ENCODE data around the gene RAB28.

The RAB28 gene

GRCh38 chr4:13368217-13368616 is 115.9 kb downstream of the RAB28 start:
- no peak for DNase-seq (ENCODE audit: low spot score)

GRCh38 chr4:13367691-13368090 is 116.4 kb downstream of the RAB28 start:
- DNase-seq (ENCODE audit: low spot score), result no peak

- DNase-seq (ENCODE audit: low spot score), result no peak
Observed at GRCh38 chr4:13367244-13367643, 116.9 kb downstream of the RAB28 start.

GRCh38 chr4:13365195-13365594 is 118.9 kb downstream of the RAB28 start:
- DNase-seq (ENCODE audit: low spot score), result no peak

- DNase-seq (ENCODE audit: low spot score), result no peak
Observed at GRCh38 chr4:13364653-13365052, 119.5 kb downstream of the RAB28 start.

- no peak for DNase-seq (ENCODE audit: low spot score)
Observed at GRCh38 chr4:13364172-13364571, 120.0 kb downstream of the RAB28 start.

DNA sequence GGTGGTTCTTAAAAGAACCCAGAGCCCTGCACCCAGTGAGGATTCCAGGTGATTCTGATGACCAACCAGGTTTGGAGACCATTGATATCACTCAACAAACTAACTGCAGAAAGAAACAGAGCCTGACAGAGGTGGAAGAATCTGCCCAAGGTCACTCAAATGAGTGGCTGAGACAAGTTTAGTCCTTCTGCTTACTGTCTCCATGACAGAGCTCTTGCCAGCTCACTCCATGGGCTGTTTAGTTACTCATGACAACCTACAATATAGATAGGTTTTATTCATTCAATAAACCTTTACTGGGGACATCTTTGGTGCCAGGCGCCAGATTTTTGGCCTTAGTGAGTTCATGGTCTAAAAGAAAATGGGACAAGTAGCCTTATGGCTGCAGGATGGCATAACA is 124.3 kb downstream of the RAB28 start:
- no peak for DNase-seq (ENCODE audit: low spot score)

DNA sequence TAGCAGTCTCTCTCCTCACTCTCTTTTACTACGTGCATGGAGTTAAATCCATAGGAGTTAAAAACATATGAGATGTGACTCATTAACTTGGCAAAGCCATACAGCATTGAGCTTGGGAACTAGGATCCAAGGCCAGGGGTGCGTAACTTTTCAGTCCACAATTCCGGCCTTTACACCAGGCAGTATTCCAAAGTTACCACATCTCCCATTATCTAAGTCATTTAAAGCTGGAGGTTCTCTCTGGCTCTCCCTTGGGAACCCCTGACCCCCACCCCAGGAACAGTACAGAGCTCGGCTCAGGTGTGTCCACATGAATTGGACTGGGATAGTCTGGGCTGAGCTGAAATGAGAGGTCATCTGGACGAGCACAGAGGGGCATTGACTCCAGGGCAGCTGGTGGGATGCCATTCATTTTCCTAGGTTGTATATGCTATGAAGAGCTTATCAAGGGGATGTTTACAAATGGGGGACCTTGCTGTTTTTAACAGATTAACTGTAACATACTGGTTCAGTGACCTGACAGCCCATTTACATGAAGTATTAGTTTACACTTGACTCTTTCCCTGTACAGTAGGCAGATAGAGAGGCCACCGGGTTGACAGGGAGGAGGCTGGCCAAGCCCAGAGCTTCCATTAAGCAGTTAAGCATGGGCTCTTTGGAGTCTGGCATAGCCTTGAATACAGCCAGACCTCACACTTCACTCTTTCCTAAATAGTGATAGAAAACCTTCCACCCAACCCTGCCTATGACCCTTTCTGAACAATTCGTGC is 128.8 kb downstream of the RAB28 start:
- no peak for DNase-seq (ENCODE audit: low spot score)

DNA sequence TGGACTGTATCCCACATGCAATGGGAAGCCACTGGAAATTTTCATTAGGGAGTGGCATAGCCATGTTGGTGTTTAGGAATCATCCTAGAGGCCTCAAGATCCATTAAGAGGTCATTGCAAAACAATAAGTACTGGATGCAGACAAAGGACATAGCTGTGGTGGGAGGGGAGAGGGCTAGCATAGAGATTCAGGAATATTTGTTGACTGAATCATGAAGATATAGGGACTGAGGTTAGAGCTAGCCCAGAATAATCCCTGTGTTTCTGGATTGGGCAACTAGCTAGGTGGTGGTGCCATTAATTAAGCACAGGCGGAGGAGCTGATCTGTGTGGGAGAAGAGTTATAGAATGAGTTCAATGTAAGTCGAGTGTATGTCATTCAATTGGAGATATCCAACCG is 135.0 kb downstream of the RAB28 start:
- DNase-seq (ENCODE audit: low spot score), result no peak

DNA sequence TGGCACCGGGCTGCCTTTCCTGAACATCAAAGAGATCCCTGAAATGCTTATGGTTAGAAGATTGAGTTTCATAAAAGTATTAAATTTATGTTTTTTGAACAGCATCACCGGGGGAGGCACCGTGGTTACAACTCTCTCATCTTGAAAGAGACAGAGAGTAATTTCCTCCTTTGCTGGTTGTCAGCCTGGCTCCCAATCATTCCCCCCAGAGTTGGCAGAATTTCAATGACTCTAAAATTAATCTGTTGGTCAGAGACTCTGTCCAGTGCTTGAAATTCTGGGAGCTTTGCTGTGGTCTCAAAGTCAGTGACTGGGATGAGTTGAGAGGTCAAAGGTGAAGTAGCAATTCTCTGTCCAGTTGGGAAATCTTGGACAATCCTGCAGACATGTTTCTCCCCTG is 135.9 kb downstream of the RAB28 start:
- no peak for DNase-seq (ENCODE audit: low spot score)

DNA sequence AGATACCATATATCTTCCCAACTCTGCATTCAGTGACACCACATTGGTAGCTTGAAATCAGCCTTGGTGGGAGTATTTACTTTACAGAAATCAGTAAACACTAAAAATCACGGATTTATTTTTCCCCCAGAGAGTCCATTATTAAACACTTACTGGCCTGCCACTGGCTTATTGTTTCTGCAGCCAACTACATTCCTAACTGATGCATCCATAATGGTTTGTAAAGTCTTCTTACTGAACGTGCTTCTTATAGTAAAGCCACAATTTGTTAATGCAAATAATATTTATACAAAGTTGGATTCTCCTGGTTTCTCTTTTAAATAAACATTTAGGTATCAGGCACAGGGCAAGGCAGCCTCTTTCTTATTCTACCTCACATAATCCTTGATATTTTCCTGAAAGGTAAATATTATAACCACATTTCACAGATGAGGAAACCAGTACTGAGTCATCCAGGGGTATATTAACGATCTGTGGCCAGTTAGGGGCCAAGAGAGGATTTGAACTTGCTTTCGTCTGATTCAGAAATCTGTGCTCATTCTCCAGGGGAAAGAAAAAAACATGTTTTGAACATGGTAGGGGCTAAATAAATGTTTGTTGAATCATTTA is 136.5 kb downstream of the RAB28 start:
- DNase-seq (ENCODE audit: low spot score), result no peak

GRCh38 chr4:13344216-13344615 is 139.9 kb downstream of the RAB28 start:
- no peak for DNase-seq (ENCODE audit: low spot score)

DNA sequence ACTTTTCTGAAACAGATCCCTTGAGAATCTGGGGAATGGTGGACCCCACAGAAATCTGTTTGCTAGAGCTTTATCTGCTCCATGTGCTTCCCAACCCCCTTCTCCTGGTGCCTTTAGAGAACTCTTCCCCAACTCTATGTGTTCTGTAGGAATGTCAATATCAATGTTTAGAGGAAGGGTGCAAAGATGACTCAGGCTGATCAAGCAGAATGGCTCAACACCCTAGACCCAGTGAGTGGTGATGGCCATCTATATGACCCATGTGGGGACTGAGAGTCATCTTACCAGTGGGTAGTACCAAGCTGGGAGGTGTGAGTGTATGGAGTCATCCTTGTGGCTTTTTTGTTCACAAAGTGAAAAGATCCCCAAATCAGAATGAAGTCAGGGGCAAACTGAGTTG is 143.5 kb downstream of the RAB28 start:
- no peak for DNase-seq (ENCODE audit: low spot score)

DNA sequence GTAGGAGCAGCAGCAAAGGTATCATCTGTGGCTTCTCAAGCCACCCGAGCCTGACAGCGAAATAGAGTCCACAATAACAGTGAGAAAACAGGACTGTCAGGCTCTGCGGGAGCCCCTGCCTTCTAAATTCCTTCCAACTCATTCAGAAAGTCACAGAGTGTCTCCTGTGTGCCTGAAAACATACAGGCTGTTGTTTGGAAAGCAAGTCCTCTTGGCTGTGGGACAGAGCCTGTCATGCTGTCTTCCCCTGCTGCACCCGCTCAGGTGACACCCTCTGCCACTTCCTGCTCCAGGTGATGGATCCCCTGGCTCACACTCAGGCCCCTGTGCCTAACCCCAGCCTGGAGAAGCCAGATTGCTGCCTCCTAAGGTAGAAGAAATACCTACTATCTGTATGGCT is 152.3 kb downstream of the RAB28 start:
- no peak for DNase-seq (ENCODE audit: low spot score)

DNA sequence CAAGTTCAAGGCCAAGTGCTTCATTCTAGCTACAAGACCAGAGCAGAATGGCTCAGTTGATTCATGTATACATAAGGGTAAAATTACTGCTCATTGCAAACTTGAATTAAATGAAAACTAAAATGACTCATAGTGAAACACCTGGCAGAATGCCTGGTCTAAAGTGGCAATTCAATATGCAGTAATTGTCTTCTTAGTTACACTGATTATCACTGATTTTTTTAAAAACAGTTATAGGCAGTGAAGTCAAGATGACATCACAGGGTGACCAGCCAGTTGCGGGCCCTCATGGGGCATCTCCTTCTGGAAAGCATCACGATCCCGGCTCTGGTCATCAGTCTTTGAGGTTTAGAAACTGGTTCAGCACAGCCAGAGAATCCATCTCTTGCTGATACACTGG is 154.2 kb downstream of the RAB28 start:
- no peak for DNase-seq (ENCODE audit: low spot score)

DNA sequence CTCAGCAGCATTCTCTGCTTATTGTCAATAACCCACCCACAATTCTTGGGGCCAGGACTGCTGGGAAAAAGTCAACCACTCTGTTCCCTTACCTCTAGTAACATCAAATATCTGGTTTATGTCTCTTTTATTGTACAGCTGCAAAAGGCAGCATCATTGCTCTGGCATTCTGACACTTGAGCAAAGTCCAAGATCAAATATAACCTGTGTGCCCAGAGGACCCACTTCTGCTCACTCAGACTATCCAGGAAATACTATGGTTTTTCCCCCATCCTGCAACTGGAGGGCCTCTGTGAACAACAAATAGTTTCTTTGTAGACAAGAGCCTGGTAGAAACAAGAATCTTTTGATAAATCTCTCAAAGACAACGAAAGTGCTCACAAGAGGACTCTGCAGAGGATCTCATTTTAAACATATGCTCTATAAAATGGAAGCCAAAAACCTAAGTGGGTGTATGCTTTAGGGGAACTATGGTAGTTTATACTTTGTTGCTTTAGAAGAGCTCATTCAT is 154.7 kb downstream of the RAB28 start:
- DNase-seq (ENCODE audit: low spot score), result no peak

- DNase-seq (ENCODE audit: low spot score), result no peak
Observed at GRCh38 chr4:13328591-13328990, 155.5 kb downstream of the RAB28 start.

- no peak for DNase-seq (ENCODE audit: low spot score)
Observed at GRCh38 chr4:13327991-13328390, 156.1 kb downstream of the RAB28 start.

DNA sequence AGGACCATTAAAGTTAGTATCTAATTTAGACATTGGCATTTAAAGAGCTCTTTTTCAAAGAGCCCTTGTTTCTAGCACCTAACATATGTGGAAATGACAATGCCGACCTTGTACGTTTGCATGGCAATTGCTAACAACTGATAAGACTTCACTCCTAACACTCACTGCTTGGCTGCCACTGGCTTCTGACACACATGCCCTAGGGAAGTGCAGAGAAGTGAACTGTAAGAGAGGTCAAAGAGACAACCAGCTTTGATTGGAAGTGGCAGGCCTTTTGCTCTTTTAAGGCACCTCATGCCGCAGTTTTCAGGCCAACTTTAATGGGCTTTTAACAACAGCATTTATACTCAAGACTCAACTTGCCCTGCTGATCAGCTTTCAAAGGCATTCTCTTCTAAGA is 158.4 kb downstream of the RAB28 start:
- DNase-seq (ENCODE audit: low spot score), result no peak

DNA sequence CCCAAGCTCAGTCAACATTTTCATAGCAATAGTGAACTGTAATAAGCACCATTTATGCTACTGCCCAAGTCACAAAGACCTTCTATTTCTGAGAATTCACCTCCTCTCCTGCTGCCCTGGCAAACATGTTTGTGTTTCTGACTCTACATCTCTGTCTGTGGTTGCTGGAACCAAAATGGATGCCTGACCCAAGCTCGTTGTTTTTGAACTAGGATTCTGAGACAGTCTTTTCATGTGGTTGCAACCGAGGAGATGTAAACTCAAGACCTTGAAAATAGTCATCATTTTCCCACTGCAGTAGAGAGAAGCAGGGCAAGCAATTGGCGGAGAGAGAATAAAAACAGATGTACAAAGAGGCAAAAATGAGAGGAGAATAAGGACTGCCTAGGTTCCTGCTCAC is 160.2 kb downstream of the RAB28 start:
- DNase-seq (ENCODE audit: low spot score), result no peak

GRCh38 chr4:13322681-13323101 is 161.4 kb downstream of the RAB28 start:
- DNase-seq (ENCODE audit: low spot score), result no peak

Measured in CD4-positive, alpha-beta T cell treated with Interleukin-15 for 4 hours (primary cell).